Liver (tissue), 9 donors: ENCODE results near the gene NTM. TPM values are rescaled to one million over a fixed set of nuclear protein-coding genes. Genes with fewer than 3 reads are reported as not detected.

Source experiments
- DNase-seq: peaks from one replicate; pipeline ENCODE4 v3.0.0-alpha.2; 2017; ENCODE audit warnings: low spot score
- H3K27ac ChIP-seq, 2 donors: one replicate each; pipeline ENCODE4 v1.7.0; 2013; ENCODE audit warnings: inconsistent platforms in 2 of 2, low read length in 2 of 2, control low read depth in 1 of 2, low read depth in 1 of 2, mild to moderate bottlenecking in 1 of 2
- H3K27me3 ChIP-seq, 4 donors: one replicate each; pipeline versions ENCODE4 v1.6.1 to v1.7.0; 2013; ENCODE audit warnings: low read length in 3 of 4, inconsistent platforms in 1 of 4, mild to moderate bottlenecking in 1 of 4, moderate library complexity in 1 of 4; ENCODE audit not compliant: control insufficient read depth in 4 of 4, insufficient read depth in 4 of 4
- H3K36me3 ChIP-seq, 4 donors: one replicate each; pipeline versions ENCODE4 v1.6.1 to v1.7.0; 2013; ENCODE audit warnings: low read length in 3 of 4, mild to moderate bottlenecking in 3 of 4, low read depth in 1 of 4, moderate library complexity in 1 of 4; ENCODE audit not compliant: control insufficient read depth in 4 of 4, insufficient read depth in 3 of 4
- H3K4me1 ChIP-seq, 4 donors: one replicate each; pipeline versions ENCODE4 v1.6.1 to v1.7.0; 2013; ENCODE audit warnings: low read length in 3 of 4, mild to moderate bottlenecking in 3 of 4, moderate library complexity in 1 of 4; ENCODE audit not compliant: control insufficient read depth in 4 of 4, insufficient read depth in 4 of 4
- H3K4me3 ChIP-seq, 3 donors: one replicate each; pipeline versions ENCODE4 v1.6.1 to v1.7.0; 2013; ENCODE audit warnings: low read length in 3 of 3, control low read depth in 1 of 3, low read depth in 1 of 3, mild to moderate bottlenecking in 1 of 3
- H3K9ac ChIP-seq, 2 donors: one replicate each; pipeline ENCODE4 v1.7.0; 2013; ENCODE audit warnings: low read length in 2 of 2, mild to moderate bottlenecking in 2 of 2, moderate library complexity in 2 of 2, control low read depth in 1 of 2, low read depth in 1 of 2
- H3K9me3 ChIP-seq, 4 donors: one replicate each; pipeline versions ENCODE4 v1.6.1 to v1.7.0; 2013; ENCODE audit warnings: low read length in 3 of 4; ENCODE audit not compliant: control insufficient read depth in 4 of 4
- ATF3 ChIP-seq: IDR thresholded peaks from 2 replicates; pipeline ENCODE4 v1.6.1; 2016; ENCODE audit warnings: antibody characterized with exemption
- EGR1 ChIP-seq, 2 donors: IDR thresholded peaks; 2 replicates each; pipeline ENCODE4 v1.6.1; 2016 to 2018; ENCODE audit warnings: antibody characterized with exemption in 2 of 2, low read depth in 2 of 2
- FOXA1 ChIP-seq: IDR thresholded peaks from 2 replicates; pipeline ENCODE4 v1.6.1; 2016; ENCODE audit warnings: antibody characterized with exemption
- FOXA2 ChIP-seq: IDR thresholded peaks from 2 replicates; pipeline ENCODE4 v1.6.1; 2016; ENCODE audit warnings: antibody characterized with exemption
- HNF4A ChIP-seq, 2 donors: conservative IDR thresholded peaks; 2 replicates each; pipeline ENCODE4 v1.6.1; 2016; ENCODE audit warnings: antibody characterized with exemption in 2 of 2, mild to moderate bottlenecking in 2 of 2
- HNF4G ChIP-seq: IDR thresholded peaks from 2 replicates; pipeline ENCODE4 v1.6.1; 2016; ENCODE audit warnings: antibody characterized with exemption
- JUND ChIP-seq, 2 donors: IDR thresholded peaks; 2 replicates each; pipeline ENCODE4 v1.6.1; 2016; ENCODE audit warnings: antibody characterized with exemption in 2 of 2
- MAX ChIP-seq: IDR thresholded peaks from 2 replicates; pipeline ENCODE4 v1.6.1; 2016; ENCODE audit warnings: antibody characterized with exemption
- NR2F2 ChIP-seq: IDR thresholded peaks from 2 replicates; pipeline ENCODE4 v1.6.1; 2016; ENCODE audit warnings: antibody characterized with exemption
- REST ChIP-seq: IDR thresholded peaks from 2 replicates; pipeline ENCODE4 v1.6.1; 2016; ENCODE audit warnings: antibody characterized with exemption, mild to moderate bottlenecking
- RXRA ChIP-seq, 2 donors: IDR thresholded peaks; 2 replicates each; pipeline ENCODE4 v1.6.1; 2017 to 2018; ENCODE audit warnings: antibody characterized with exemption in 2 of 2, mild to moderate bottlenecking in 1 of 2
- TAF1 ChIP-seq: conservative IDR thresholded peaks from 2 replicates; pipeline ENCODE4 v1.6.1; 2016; ENCODE audit warnings: antibody characterized with exemption, mild to moderate bottlenecking
- YY1 ChIP-seq: IDR thresholded peaks from 2 replicates; pipeline ENCODE4 v1.6.1; 2016; ENCODE audit warnings: antibody characterized with exemption, mild to moderate bottlenecking
- ZBTB33 ChIP-seq: IDR thresholded peaks from 2 replicates; pipeline ENCODE4 v1.6.1; 2016; ENCODE audit warnings: antibody characterized with exemption
- WGBS: extraction: QIAGEN DNeasy Blood & Tissue Kit; methylation state at CpG from one replicate; pipeline ENCODE4 v1.1.7; 2013; 5-methylcytosine and 5-hydroxymethylcytosine counted together
- polyA plus RNA-seq, 2 donors: library from polyadenylated mRNA; stranded (reverse) in 1 of 2; unstranded in 1 of 2; fragments of 200-250 nt in 1 of 2; fragments of >200 nt in 1 of 2; fragmentation: Nextera tagmentation in 1 of 2; extraction: Ambion mirVana in 1 of 2; gene quantifications; one replicate each; pipeline versions ENCODE4 v1.2.1 to v1.2.3, GENCODE V29; 2013 to 2015
- total RNA-seq, 2 donors: library from RNA; depleted of rRNA; stranded (reverse); fragments of >200 nt; gene quantifications; one replicate each; pipeline ENCODE4 v1.2.3, GENCODE V29; 2014
- donor health status: healthy.
- donor health status: healthy.
- donor health status: healthy.
- donor health status: healthy.
- donor health status: healthy.

NTM gene
- total and polyA plus RNA-seq, 4 donors: 0.08 to 1.1 (median 0.08) TPM; not detected in 1

GRCh38 chr11:132036220-132036619, 665.8 kb downstream of the NTM start (continued):
- no peak for TF ChIP-seq HNF4A (conservative IDR thresholded peaks at IDR 0.05)
- no peak for TF ChIP-seq RXRA (IDR thresholded peaks at IDR 0.05)

GRCh38 chr11:132036746-132037466, 666.5 kb downstream of the NTM start:
- H3K27ac ChIP-seq: no peak overlapping the region
- no peaks in the 10 kb centered on the region for H3K9me3 ChIP-seq
- no peaks in the 10 kb centered on the region for H3K4me1 ChIP-seq
- H3K4me3 ChIP-seq: no peak overlapping the region
- H3K9ac ChIP-seq: no peak overlapping the region
- H3K27me3 ChIP-seq: no peaks in the 10 kb centered on the region
- no peaks in the 10 kb centered on the region for H3K36me3 ChIP-seq
- 69% methylated on average over 4 of the region's 4 CpGs for WGBS
- no peak for DNase-seq
- TF ChIP-seq REST (no peak), ATF3 (no peak), TAF1 (no peak), FOXA2 (no peak), JUND (IDR thresholded peaks at IDR 0.05) (no peak), ZBTB33 (no peak), FOXA1 (no peak), YY1 (no peak), HNF4A (conservative IDR thresholded peaks at IDR 0.05) (no peak), HNF4G (no peak), MAX (no peak)

GRCh38 chr11:132037467-132037862, 667.0 kb downstream of the NTM start:
- no peak for DNase-seq
- Histone ChIP-seq H3K4me1 (no peaks in the 10 kb centered on the region), H3K27ac (no peak overlapping the region), H3K9me3 (no peaks in the 10 kb centered on the region), H3K36me3 (no peaks in the 10 kb centered on the region), H3K9ac (no peak overlapping the region), H3K4me3 (no peak overlapping the region), H3K27me3 (no peaks in the 10 kb centered on the region)
- WGBS: 86% methylated on average over 3 of the region's 3 CpGs
- TF ChIP-seq EGR1 (IDR thresholded peaks at IDR 0.05; ENCODE audit: low read depth in 2 of 2): no peak
- no peak for TF ChIP-seq FOXA1
- no peak for TF ChIP-seq ZBTB33
- TF ChIP-seq NR2F2: no peak
- no peak for TF ChIP-seq FOXA2
- TF ChIP-seq JUND (IDR thresholded peaks at IDR 0.05): no peak
- TF ChIP-seq REST: no peak
- no peak for TF ChIP-seq YY1
